Measurements from ENCODE around the gene CXCL6. TPM values are rescaled to one million over a fixed set of nuclear protein-coding genes. Genes with fewer than 3 reads are reported as not detected.
A peak's percentile ranks its signal among the peaks of the same experiment; 100 is the strongest.

Gene CXCL6
- total and polyA plus RNA-seq, 4 donors = 4.2 to 21.5 (median 6.4) TPM

GRCh38 chr4:73870768-73871167 is 34.3 kb downstream of the CXCL6 start:
- peaks cover 0 to 11% (median 7%) of the 10 kb centered on the region in 3 donors for H3K27me3 ChIP-seq (ENCODE audit: control insufficient read depth in 3 of 3, insufficient read depth in 3 of 3, low read length in 2 of 3)
- 56 to 89% methylated on average over 1 of the region's 1 CpG for WGBS, 2 donors
- no peak for TF ChIP-seq CTCF (IDR thresholded peaks at IDR 0.05; ENCODE audit: control extremely low read depth, extremely low read depth)
- ATAC-seq (ENCODE audit: insufficient read depth, low FRiP score) = no peak
- no peaks in the 10 kb centered on the region for H3K36me3 ChIP-seq (ENCODE audit: control insufficient read depth in 4 of 4, insufficient read depth in 4 of 4, low read length in 4 of 4)
- H3K4me1 ChIP-seq (ENCODE audit: control insufficient read depth in 5 of 5, insufficient read depth in 5 of 5, low read length in 5 of 5) = peaks cover 0 to 16% (median 0%) of the 10 kb centered on the region in 5 donors
- no peaks in the 10 kb centered on the region for H3K9me3 ChIP-seq (ENCODE audit: control insufficient read depth in 4 of 4, insufficient read depth in 3 of 4, low read length in 3 of 4)
- H3K27ac ChIP-seq (ENCODE audit: low read depth in 1 of 2, low read length in 1 of 2) = no peak overlapping the region
- no peak overlapping the region for H3K4me3 ChIP-seq
- H3K9ac ChIP-seq (ENCODE audit: insufficient read depth in 1 of 2, low read length in 2 of 2) = no peak overlapping the region
- no peak for DNase-seq

DNA sequence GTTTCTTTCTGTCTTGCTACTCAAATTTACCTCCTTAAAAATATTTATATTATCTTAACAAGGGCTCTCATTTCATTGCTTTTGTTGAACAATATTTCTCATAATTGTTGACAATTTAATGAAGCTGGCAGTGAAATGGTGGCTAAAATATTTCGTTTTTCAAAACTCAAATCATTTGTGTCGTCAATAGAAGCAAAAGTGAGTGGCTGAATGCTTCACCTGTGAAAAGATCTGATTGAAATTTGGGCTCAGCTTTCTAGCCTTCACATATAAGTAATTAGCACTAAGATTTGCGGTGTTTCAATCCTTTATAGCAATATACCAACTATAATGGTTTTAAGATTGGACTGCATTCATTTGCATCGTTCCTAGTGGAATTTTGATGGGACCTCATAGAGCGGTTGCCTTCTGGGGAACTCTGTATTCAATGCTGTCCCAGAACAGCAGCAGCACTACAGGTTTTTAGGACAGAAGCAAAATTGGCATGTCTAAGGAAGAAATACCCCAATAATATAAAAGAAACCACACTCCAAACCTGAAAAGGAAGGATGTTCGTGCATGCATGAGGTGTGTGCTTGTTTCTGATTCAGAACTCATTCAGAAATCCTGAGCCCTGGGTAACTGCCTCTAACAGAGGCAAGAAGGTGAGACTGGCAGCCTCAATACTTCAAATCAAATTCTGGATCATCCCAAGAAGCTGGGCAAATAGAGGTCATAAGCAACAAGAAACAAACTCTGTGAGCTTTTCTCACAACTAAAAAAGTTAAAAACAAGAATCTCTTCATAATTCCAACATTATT is 35.2 kb downstream of the CXCL6 start:
- DNase-seq = no peak
- peaks cover 0 to 11% (median 7%) of the 10 kb centered on the region in 3 donors for H3K27me3 ChIP-seq (ENCODE audit: control insufficient read depth in 3 of 3, insufficient read depth in 3 of 3, low read length in 2 of 3)

GRCh38 chr4:73872316-73873108 is 36.0 kb downstream of the CXCL6 start:
- no peak overlapping the region for H3K4me3 ChIP-seq
- peaks cover 0 to 16% (median 0%) of the 10 kb centered on the region in 5 donors for H3K4me1 ChIP-seq (ENCODE audit: control insufficient read depth in 5 of 5, insufficient read depth in 5 of 5, low read length in 5 of 5)
- 7 to 31% methylated on average over 2 of the region's 2 CpGs for WGBS, 2 donors
- DNase-seq (peak in 1 of 3 donors; percentile 17), ATAC-seq (ENCODE audit: insufficient read depth, low FRiP score) (no peak)
- H3K36me3 ChIP-seq (ENCODE audit: control insufficient read depth in 4 of 4, insufficient read depth in 4 of 4, low read length in 4 of 4) = no peaks in the 10 kb centered on the region
- H3K9ac ChIP-seq (ENCODE audit: insufficient read depth in 1 of 2, low read length in 2 of 2) = no peak overlapping the region
- H3K27me3 ChIP-seq (ENCODE audit: control insufficient read depth in 3 of 3, insufficient read depth in 3 of 3, low read length in 2 of 3) = peaks cover 0 to 9% (median 7%) of the 10 kb centered on the region in 3 donors
- peak overlapping the region in 1 of 2 donors; percentile 74 for H3K27ac ChIP-seq (ENCODE audit: low read depth in 1 of 2, low read length in 1 of 2)
- H3K9me3 ChIP-seq (ENCODE audit: control insufficient read depth in 4 of 4, insufficient read depth in 3 of 4, low read length in 3 of 4) = peaks cover 0 to 2% (median 0%) of the 10 kb centered on the region in 4 donors
- TF ChIP-seq CTCF (IDR thresholded peaks at IDR 0.05; ENCODE audit: control extremely low read depth, extremely low read depth) = no peak

More for the DNA sequence above, 35.2 kb downstream of the CXCL6 start:
- no peak overlapping the region for H3K27ac ChIP-seq (ENCODE audit: low read depth in 1 of 2, low read length in 1 of 2)
- no peak for TF ChIP-seq CTCF (IDR thresholded peaks at IDR 0.05; ENCODE audit: control extremely low read depth, extremely low read depth)
- WGBS, 2 donors = 91% methylated on average over 6 of the region's 6 CpGs
- ATAC-seq (ENCODE audit: insufficient read depth, low FRiP score) = no peak
- no peak overlapping the region for H3K4me3 ChIP-seq
- H3K9ac ChIP-seq (ENCODE audit: insufficient read depth in 1 of 2, low read length in 2 of 2) = no peak overlapping the region
- H3K36me3 ChIP-seq (ENCODE audit: control insufficient read depth in 4 of 4, insufficient read depth in 4 of 4, low read length in 4 of 4) = no peaks in the 10 kb centered on the region
- peaks cover 0 to 16% (median 0%) of the 10 kb centered on the region in 5 donors for H3K4me1 ChIP-seq (ENCODE audit: control insufficient read depth in 5 of 5, insufficient read depth in 5 of 5, low read length in 5 of 5)
- H3K9me3 ChIP-seq (ENCODE audit: control insufficient read depth in 4 of 4, insufficient read depth in 3 of 4, low read length in 3 of 4) = peaks cover 0 to 2% (median 0%) of the 10 kb centered on the region in 4 donors

Data from lung (tissue), 12 donors.